Skeletal muscle tissue (tissue), 4 donors: ENCODE data around the gene MYOZ1. TPM values are rescaled to one million over a fixed set of nuclear protein-coding genes. Genes with fewer than 3 reads are reported as not detected.
A peak's percentile ranks its signal among the peaks of the same experiment; 100 is the strongest.

Experiments
- H3K27ac ChIP-seq: one replicate; pipeline ENCODE4 v1.7.0; 2013; ENCODE audit warnings: mild to moderate bottlenecking, low read depth, low read length, inconsistent platforms
- H3K27me3 ChIP-seq, 3 donors: one replicate each; pipeline ENCODE4 v1.7.0; 2013; ENCODE audit warnings: low read length in 3 of 3; ENCODE audit not compliant: control insufficient read depth in 3 of 3, insufficient read depth in 3 of 3
- H3K36me3 ChIP-seq, 3 donors: one replicate each; pipeline ENCODE4 v1.7.0; 2013; ENCODE audit warnings: low read length in 3 of 3; ENCODE audit not compliant: control insufficient read depth in 3 of 3, insufficient read depth in 3 of 3
- H3K4me1 ChIP-seq, 3 donors: one replicate each; pipeline ENCODE4 v1.7.0; 2013; ENCODE audit warnings: low read length in 3 of 3, mild to moderate bottlenecking in 3 of 3; ENCODE audit not compliant: control insufficient read depth in 3 of 3, insufficient read depth in 3 of 3
- H3K4me3 ChIP-seq, 3 donors: one replicate each; pipeline ENCODE4 v1.7.0; 2013; ENCODE audit warnings: low read length in 3 of 3
- H3K9ac ChIP-seq, 3 donors: one replicate each; pipeline ENCODE4 v1.7.0; 2013; ENCODE audit warnings: low read length in 3 of 3, mild to moderate bottlenecking in 3 of 3, moderate library complexity in 2 of 3, low read depth in 1 of 3
- H3K9me3 ChIP-seq, 3 donors: one replicate each; pipeline ENCODE4 v1.7.0; 2013; ENCODE audit warnings: low read length in 3 of 3; ENCODE audit not compliant: control insufficient read depth in 3 of 3
- total RNA-seq: library from RNA; depleted of rRNA; stranded (reverse); fragments of >200 nt; gene quantifications from one replicate; pipeline ENCODE4 v1.2.3, GENCODE V29; 2014
- donor health status: Osteomylitis.

MYOZ1 gene
- total RNA-seq, 1 donor from 2014 or later: 1,224 TPM

GRCh38 chr10:73588656-73589055 is 52.6 kb downstream of the MYOZ1 start:
- H3K9me3 ChIP-seq: no peaks in the 10 kb centered on the region
- H3K9ac ChIP-seq: no peak overlapping the region
- no peaks in the 10 kb centered on the region for H3K36me3 ChIP-seq
- H3K27me3 ChIP-seq: no peaks in the 10 kb centered on the region
- no peak overlapping the region for H3K4me3 ChIP-seq
- peaks cover 11 to 21% (median 11%) of the 10 kb centered on the region in 3 donors for H3K4me1 ChIP-seq
- peak overlapping the region; percentile 5 for H3K27ac ChIP-seq

- no peaks in the 10 kb centered on the region for H3K27me3 ChIP-seq
- H3K36me3 ChIP-seq: no peaks in the 10 kb centered on the region
- peak overlapping the region; percentile 37 for H3K27ac ChIP-seq
- H3K9ac ChIP-seq: no peak overlapping the region
- H3K9me3 ChIP-seq: no peaks in the 10 kb centered on the region
- peaks cover 10 to 22% (median 12%) of the 10 kb centered on the region in 3 donors for H3K4me1 ChIP-seq
- H3K4me3 ChIP-seq: no peak overlapping the region
Observed at GRCh38 chr10:73586583-73586984, 54.7 kb downstream of the MYOZ1 start.

GRCh38 chr10:73585327-73585726 is 55.9 kb downstream of the MYOZ1 start:
- no peaks in the 10 kb centered on the region for H3K27me3 ChIP-seq
- peak overlapping the region; percentile 0 for H3K27ac ChIP-seq
- H3K9ac ChIP-seq: no peak overlapping the region
- H3K36me3 ChIP-seq: no peaks in the 10 kb centered on the region
- peaks cover 4 to 21% (median 9%) of the 10 kb centered on the region in 3 donors for H3K4me1 ChIP-seq
- H3K9me3 ChIP-seq: no peaks in the 10 kb centered on the region
- no peak overlapping the region for H3K4me3 ChIP-seq

GRCh38 chr10:73584737-73585136 is 56.5 kb downstream of the MYOZ1 start:
- no peaks in the 10 kb centered on the region for H3K36me3 ChIP-seq

GRCh38 chr10:73581918-73582317 is 59.4 kb downstream of the MYOZ1 start:
- Histone ChIP-seq H3K9me3 (no peaks in the 10 kb centered on the region), H3K27me3 (no peaks in the 10 kb centered on the region), H3K36me3 (no peaks in the 10 kb centered on the region), H3K4me3 (no peak overlapping the region), H3K9ac (no peak overlapping the region), H3K27ac (no peak overlapping the region), H3K4me1 (peaks cover 15 to 30% (median 21%) of the 10 kb centered on the region in 3 donors)

More at GRCh38 chr10:73584737-73585136, 56.5 kb downstream of the MYOZ1 start:
- no peak overlapping the region for H3K27ac ChIP-seq
- no peaks in the 10 kb centered on the region for H3K27me3 ChIP-seq
- no peak overlapping the region for H3K4me3 ChIP-seq
- H3K9ac ChIP-seq: no peak overlapping the region
- H3K4me1 ChIP-seq: peaks cover 4 to 21% (median 9%) of the 10 kb centered on the region in 3 donors
- H3K9me3 ChIP-seq: no peaks in the 10 kb centered on the region

Other genes starting within 250 kb of the MYOZ1 start
- gene ANXA7, start 227.4 kb downstream of the MYOZ1 start, total RNA-seq: 47.0 TPM
- gene MSS51, start 207.9 kb downstream of the MYOZ1 start, total RNA-seq: 22.4 TPM
- 113 TPM for gene PPP3CB, start 145.4 kb downstream of the MYOZ1 start, total RNA-seq
- 20.4 TPM for gene USP54, start 50.1 kb downstream of the MYOZ1 start, total RNA-seq
- 17.2 TPM for gene SYNPO2L, start 14.6 kb upstream of the MYOZ1 start, total RNA-seq
- 4.7 TPM for gene AGAP5, start 56.6 kb upstream of the MYOZ1 start, total RNA-seq
- gene SEC24C, start 102.9 kb upstream of the MYOZ1 start, total RNA-seq: 41.8 TPM
- gene CHCHD1, start 140.6 kb upstream of the MYOZ1 start, total RNA-seq: 17.7 TPM
- 29.7 TPM for gene ZSWIM8, start 144.1 kb upstream of the MYOZ1 start, total RNA-seq
- gene NDST2, start 170.1 kb upstream of the MYOZ1 start, total RNA-seq: 6.3 TPM
- gene CAMK2G, start 233.1 kb upstream of the MYOZ1 start, total RNA-seq: 16.2 TPM